ENCODE results near the gene SYNE2.

SYNE2 gene

DNA sequence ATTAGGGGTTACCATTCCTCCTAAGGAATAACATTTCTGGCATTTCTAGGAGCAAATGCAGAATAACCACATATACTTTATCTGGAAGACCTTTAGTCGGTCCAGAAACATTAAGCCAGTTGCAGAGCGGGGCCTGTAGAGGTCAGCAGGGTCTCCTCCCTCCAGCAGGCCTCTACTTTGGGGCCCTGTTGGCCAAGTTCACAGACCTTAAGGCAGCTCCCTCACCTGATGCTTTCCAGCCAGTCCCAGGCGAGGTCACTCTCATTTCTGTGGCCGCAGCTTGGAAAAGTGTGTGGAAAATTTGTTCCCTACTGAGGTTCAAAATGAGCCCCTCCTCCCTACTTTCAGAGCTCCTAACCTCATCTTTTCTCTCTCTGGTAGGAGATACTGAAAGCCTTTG, 367.3 kb downstream of the SYNE2 start:
- no peak overlapping the region for H3K4me3 ChIP-seq (ENCODE audit: low read length)
- TF ChIP-seq, protein P1, sequence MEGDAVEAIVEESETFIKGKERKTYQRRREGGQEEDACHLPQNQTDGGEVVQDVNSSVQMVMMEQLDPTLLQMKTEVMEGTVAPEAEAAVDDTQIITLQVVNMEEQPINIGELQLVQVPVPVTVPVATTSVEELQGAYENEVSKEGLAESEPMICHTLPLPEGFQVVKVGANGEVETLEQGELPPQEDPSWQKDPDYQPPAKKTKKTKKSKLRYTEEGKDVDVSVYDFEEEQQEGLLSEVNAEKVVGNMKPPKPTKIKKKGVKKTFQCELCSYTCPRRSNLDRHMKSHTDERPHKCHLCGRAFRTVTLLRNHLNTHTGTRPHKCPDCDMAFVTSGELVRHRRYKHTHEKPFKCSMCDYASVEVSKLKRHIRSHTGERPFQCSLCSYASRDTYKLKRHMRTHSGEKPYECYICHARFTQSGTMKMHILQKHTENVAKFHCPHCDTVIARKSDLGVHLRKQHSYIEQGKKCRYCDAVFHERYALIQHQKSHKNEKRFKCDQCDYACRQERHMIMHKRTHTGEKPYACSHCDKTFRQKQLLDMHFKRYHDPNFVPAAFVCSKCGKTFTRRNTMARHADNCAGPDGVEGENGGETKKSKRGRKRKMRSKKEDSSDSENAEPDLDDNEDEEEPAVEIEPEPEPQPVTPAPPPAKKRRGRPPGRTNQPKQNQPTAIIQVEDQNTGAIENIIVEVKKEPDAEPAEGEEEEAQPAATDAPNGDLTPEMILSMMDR (IDR thresholded peaks at IDR 0.05; ENCODE audit: insufficient read depth, low read depth, low read length, missing control alignments) = no peak
- no peak for DNase-seq (ENCODE audit: low read depth)

DNA sequence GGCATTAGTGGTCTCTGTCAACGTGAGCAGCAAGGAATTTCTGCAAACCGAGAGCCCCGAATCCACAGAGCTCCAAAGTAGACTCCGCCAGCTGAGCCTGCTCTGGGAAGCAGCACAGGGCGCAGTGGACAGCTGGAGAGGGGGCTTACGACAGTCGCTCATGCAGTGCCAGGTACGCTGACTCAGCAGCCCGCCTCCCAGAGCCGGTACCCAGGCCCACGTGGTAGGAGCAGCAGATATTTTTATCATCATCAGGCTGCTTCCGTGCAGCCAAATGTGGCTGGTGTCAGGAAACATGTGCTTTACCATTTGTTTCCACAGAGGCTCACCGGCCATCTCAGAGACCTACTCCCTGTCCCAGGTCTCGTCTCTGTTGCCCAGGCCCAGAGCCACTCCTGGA, 367.7 kb downstream of the SYNE2 start:
- DNase-seq (ENCODE audit: low read depth) = no peak
- TF ChIP-seq, protein P1 (IDR thresholded peaks at IDR 0.05; ENCODE audit: insufficient read depth, low read depth, low read length, missing control alignments) = no peak
- no peak overlapping the region for H3K4me3 ChIP-seq (ENCODE audit: low read length)

DNA sequence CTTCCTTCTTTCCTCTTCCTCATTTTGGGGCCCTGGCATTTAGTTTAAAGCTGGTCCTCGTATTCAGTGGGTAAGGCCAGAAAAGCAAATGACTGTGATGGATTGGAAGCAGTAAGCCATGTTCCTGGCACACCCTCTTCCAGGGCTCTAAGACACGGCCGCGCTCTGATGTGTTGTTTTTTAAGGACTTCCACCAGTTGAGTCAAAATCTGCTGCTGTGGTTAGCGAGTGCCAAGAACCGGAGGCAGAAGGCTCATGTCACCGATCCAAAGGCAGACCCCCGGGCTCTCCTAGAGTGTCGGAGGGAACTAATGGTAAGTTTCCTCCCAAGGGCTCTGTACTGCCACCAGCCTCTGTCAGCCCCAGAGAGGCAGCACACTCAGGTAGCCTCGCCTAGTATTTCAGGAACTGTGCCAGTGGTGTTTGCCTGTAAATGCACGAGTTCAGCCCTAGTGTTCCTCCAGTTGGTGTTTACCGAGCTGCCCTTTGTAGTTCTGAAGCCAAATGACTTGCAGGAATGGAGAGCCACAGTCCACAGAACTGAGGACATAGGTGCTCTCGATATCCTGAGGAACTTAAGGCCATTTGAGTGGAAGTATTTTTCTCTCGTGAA, 368.7 kb downstream of the SYNE2 start:
- TF ChIP-seq, protein P1 (IDR thresholded peaks at IDR 0.05; ENCODE audit: insufficient read depth, low read depth, low read length, missing control alignments) = no peak
- no peak for DNase-seq (ENCODE audit: low read depth)
- no peak overlapping the region for H3K4me3 ChIP-seq (ENCODE audit: low read length)

DNA sequence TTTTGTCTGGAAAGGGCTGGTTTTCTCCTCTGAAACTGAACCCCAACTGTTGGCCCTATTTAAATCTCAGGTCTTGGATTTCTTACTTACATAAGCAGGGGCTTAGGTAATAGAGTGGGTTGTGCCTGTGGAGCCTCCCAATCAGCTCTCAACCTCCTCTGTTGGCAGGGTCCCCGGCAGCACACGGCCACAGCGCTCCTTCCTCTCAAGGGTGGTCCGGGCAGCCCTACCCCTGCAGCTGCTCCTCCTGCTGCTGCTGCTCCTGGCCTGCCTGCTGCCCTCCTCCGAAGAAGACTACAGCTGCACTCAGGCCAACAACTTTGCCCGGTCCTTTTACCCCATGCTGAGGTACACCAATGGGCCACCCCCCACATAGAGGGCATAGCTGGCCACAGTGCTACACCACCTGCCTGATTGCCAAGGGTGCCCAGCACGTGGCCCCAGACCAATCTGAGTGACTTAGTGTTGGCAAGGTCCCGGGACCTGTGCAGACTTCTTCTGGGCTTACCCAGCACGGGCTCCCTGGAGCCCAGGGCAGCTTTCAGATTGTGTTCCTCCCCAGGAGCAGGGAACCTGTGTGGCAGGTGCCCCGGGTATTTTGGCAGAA, 372.4 kb downstream of the SYNE2 start:
- TF ChIP-seq, protein P1 (IDR thresholded peaks at IDR 0.05; ENCODE audit: insufficient read depth, low read depth, low read length, missing control alignments) = no peak
- DNase-seq (ENCODE audit: low read depth) = no peak
- H3K4me3 ChIP-seq (ENCODE audit: low read length) = no peak overlapping the region

DNA sequence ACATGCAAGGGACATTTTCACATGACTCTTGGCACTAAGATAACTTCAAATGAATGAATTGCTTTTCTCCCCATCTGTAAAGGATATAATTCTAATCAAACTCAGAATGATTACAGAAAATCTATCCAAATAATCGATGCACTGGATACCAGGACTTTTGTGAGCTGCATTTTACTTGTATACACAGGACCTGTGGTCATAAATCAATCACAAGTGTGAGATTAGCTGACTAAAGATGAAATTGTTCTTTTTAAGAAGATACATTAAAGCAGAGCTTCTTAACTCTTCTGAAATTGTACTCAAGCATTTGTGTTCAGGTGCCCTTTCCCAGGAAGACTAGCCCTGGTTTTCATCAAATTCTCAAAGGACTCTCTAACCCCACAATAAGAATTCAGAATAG, 375.1 kb downstream of the SYNE2 start:
- no peak for DNase-seq (ENCODE audit: low read depth)
- TF ChIP-seq, protein P1 (IDR thresholded peaks at IDR 0.05; ENCODE audit: insufficient read depth, low read depth, low read length, missing control alignments) = no peak

DNA sequence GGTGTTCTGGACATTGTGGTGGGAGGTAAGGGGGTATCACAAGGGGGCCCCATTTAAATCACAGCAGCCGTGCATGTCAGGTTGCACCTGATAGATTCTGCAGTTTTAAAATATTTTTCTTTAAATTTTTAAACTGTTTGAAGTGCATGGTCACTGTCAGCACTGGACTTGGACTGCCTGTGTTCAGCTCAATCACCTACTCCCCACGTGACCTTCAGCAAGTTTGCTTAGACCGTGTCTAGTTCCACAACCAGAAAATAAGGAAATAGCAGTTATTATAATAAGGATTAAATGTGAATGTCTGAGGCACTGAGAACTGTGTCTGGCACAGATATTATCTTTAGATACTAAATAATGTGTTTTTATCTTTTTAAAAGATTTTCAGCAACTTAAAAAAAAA, 376.7 kb downstream of the SYNE2 start:
- no peak overlapping the region for H3K4me3 ChIP-seq (ENCODE audit: low read length)
- DNase-seq (ENCODE audit: low read depth) = no peak
- TF ChIP-seq, protein P1 (IDR thresholded peaks at IDR 0.05; ENCODE audit: insufficient read depth, low read depth, low read length, missing control alignments) = no peak

More for the DNA sequence above, 375.1 kb downstream of the SYNE2 start:
- H3K4me3 ChIP-seq (ENCODE audit: low read length) = no peak overlapping the region

All from epithelial cell of esophagus (primary cell).